K562 (cell line): Measurements from ENCODE around the gene ADAT1. TPM values are rescaled to one million over a fixed set of nuclear protein-coding genes. Genes with fewer than 3 reads are reported as not detected.

Experiments
- ATAC-seq: fragments of 200-7000 bp; cut with Tn5 transposase; 3 replicates; pipeline ENCODE4 v1.9.1; 2020; ENCODE audit warnings: moderate library complexity
- BruUV-seq: library from RNA; stranded (reverse); fragments of 400-500 nt; replicated peaks from 2 replicates; lab custom pipeline; 2021; lab: Mats Ljungman, UMichigan
- CTCF ChIA-PET: fragments of 300-600 bp; formaldehyde crosslinking; extraction: SDS; loops from one replicate; lab custom pipeline; 2021; ENCODE audit warnings: low intra/inter-chr PET ratio; lab: Yijun Ruan, JAX
- POLR2A ChIA-PET: fragments of 300-600, 350-650 bp; sonication (Branson Sonifier 250); formaldehyde crosslinking; extraction: SDS; loops from one replicate; lab custom pipeline; 2021; ENCODE audit warnings: antibody characterized with exemption, inconsistent platforms; lab: Yijun Ruan, JAX
- DNase-seq, 4 experiments: peaks; one replicate each; pipeline versions ENCODE4 v3.0.0 to v3.0.0-alpha.2; 2011 to 2018; ENCODE audit warnings: low spot score in 3 of 4, mixed read lengths in 3 of 4; ENCODE audit errors: extremely low read depth in 1 of 4
- FAIRE-seq: peaks from 2 replicates; lab custom pipeline; 2011; peaks lifted over from hg19 to GRCh38; lab: Jason Lieb, UNC
- H2AFZ ChIP-seq: 2 replicates; pipeline ENCODE4 v1.6.0; 2011; ENCODE audit warnings: low read depth, low read length, control low read depth, inconsistent platforms
- H3K27ac ChIP-seq: fragments of 200-600 bp; 3 replicates; pipeline ENCODE4 v1.8.0; 2011; ENCODE audit warnings: low read depth, mild to moderate bottlenecking, control low read depth, inconsistent platforms, low read length, moderate library complexity, mixed read lengths; ENCODE audit errors: extremely low read depth
- H3K27me3 ChIP-seq, 2 experiments: fragments of 300-600 bp in 1 of 2; 2 replicates in 1 of 2; 3 replicates in 1 of 2; pipeline versions ENCODE4 v1.6.0 to v1.8.0; 2011; ENCODE audit warnings: inconsistent platforms in 2 of 2, low read length in 2 of 2, mild to moderate bottlenecking in 1 of 2, mixed read lengths in 1 of 2, moderate library complexity in 1 of 2; ENCODE audit not compliant: control insufficient read depth in 2 of 2, insufficient read depth in 2 of 2
- H3K36me3 ChIP-seq: fragments of 300-600 bp; 3 replicates; pipeline ENCODE4 v1.8.0; 2011; ENCODE audit warnings: mild to moderate bottlenecking, low read length, inconsistent platforms; ENCODE audit not compliant: control insufficient read depth, insufficient read depth
- H3K4me1 ChIP-seq, 2 experiments: fragments of 200-600 bp in 1 of 2; replicated peaks in 1 of 2; 2 replicates in 1 of 2; 3 replicates in 1 of 2; pipeline versions ENCODE4 v1.5.1 to v1.8.0; 2011; ENCODE audit warnings: inconsistent platforms in 2 of 2, low read length in 2 of 2, mild to moderate bottlenecking in 1 of 2, mixed read lengths in 1 of 2, moderate library complexity in 1 of 2; ENCODE audit not compliant: control insufficient read depth in 2 of 2, insufficient read depth in 2 of 2
- H3K4me2 ChIP-seq: 2 replicates; pipeline ENCODE4 v1.6.1; 2011; ENCODE audit warnings: low read length, control low read depth, inconsistent platforms, mixed read lengths; ENCODE audit not compliant: insufficient read depth
- H3K4me3 ChIP-seq: fragments of 200-600 bp; sonication (generic), shearing (Covaris generic); 2 replicates; pipeline ENCODE4 v1.5.1; 2016; ENCODE audit warnings: control low read depth, inconsistent platforms
- H3K79me2 ChIP-seq: fragments of 200-600 bp; 3 replicates; pipeline ENCODE4 v1.8.0; 2011; ENCODE audit warnings: low read length, inconsistent platforms; ENCODE audit not compliant: control insufficient read depth, insufficient read depth
- H3K9ac ChIP-seq, 2 experiments: 2 replicates each; pipeline versions ENCODE4 v1.6.0 to v1.6.1; 2011; ENCODE audit warnings: low read depth in 2 of 2, low read length in 2 of 2, control low read depth in 1 of 2, inconsistent platforms in 1 of 2, mild to moderate bottlenecking in 1 of 2, mixed read lengths in 1 of 2; ENCODE audit not compliant: insufficient read depth in 1 of 2
- H3K9me1 ChIP-seq: one replicate; pipeline ENCODE4 v1.6.0; 2011; ENCODE audit warnings: inconsistent platforms, mild to moderate bottlenecking, low read length, moderate library complexity; ENCODE audit not compliant: control insufficient read depth, insufficient read depth
- H3K9me3 ChIP-seq: replicated peaks from 2 replicates; pipeline ENCODE4 v1.5.1; 2011; ENCODE audit warnings: low read depth, low read length, inconsistent platforms; ENCODE audit not compliant: control insufficient read depth, insufficient read depth
- H4K20me1 ChIP-seq: replicated peaks from 2 replicates; pipeline ENCODE4 v1.6.1; 2011; ENCODE audit warnings: low read length, inconsistent platforms, mixed read lengths; ENCODE audit not compliant: control insufficient read depth, insufficient read depth
- CBFB ChIP-seq: sonication (generic); formaldehyde crosslinking; IDR thresholded peaks from 2 replicates; pipeline ENCODE4 v1.4.0; 2020; ENCODE audit warnings: mild to moderate bottlenecking, missing genetic modification reagents
- MAFF ChIP-seq: IDR thresholded peaks from 2 replicates; pipeline ENCODE4 v1.6.1; 2012; ENCODE audit warnings: low read length, improper control_type of control experiment
- POU5F1 ChIP-seq: fragments of 150-350 bp; IDR thresholded peaks from 2 replicates; pipeline ENCODE4 v1.6.1; 2014; ENCODE audit warnings: borderline replicate concordance, low read length, low read depth, mild to moderate bottlenecking; ENCODE audit not compliant: partially characterized antibody
- SAP30 ChIP-seq: fragments of 200-600 bp; sonication (generic); IDR thresholded peaks from 2 replicates; pipeline ENCODE4 v1.6.1; 2012; ENCODE audit warnings: borderline replicate concordance, low read depth, mild to moderate bottlenecking, moderate library complexity, low read length, control low read depth, inconsistent platforms; ENCODE audit not compliant: insufficient read depth, poor library complexity, severe bottlenecking
- SRF ChIP-seq, 2 experiments: fragments of 250-450, 450-650 bp in 1 of 2; sonication (Bioruptor Pico) in 1 of 2; sonication (generic) in 1 of 2; formaldehyde crosslinking; IDR thresholded peaks; 2 replicates each; pipeline versions ENCODE4 v1.5.0 to v1.5.1; 2020 to 2022; ENCODE audit warnings: mild to moderate bottlenecking in 1 of 2, missing genetic modification reagents in 1 of 2
- ZNF764 ChIP-seq: fragments of 250-450 bp; sonication (Bioruptor Pico); IDR thresholded peaks from 2 replicates; pipeline ENCODE4 v1.4.0; 2020; ENCODE audit warnings: low read depth, mild to moderate bottlenecking, moderate library complexity
- WGBS: fragments of 100-300 bp; shearing (Covaris generic); methylation state at CpG from one replicate; pipeline ENCODE4 v1.1.6; 2016; ENCODE audit warnings: low coverage, mixed read lengths; ENCODE audit not compliant: insufficient coverage; ENCODE audit errors: missing lambda C conversion rate; 5-methylcytosine and 5-hydroxymethylcytosine counted together
- in situ Hi-C: fragments of 300-500 bp; cut with MboI; formaldehyde crosslinking; loops from 4 replicates; pipeline ENCODE4 v1.15.0; 2018; ENCODE audit warnings: inconsistent platforms, mixed read lengths
- intact Hi-C: fragments of 100-400 bp; cut with micrococcal nuclease; formaldehyde crosslinking; loops from 2 replicates; pipeline ENCODE4 v1.14.2; 2022
- polyA plus RNA-seq, 8 experiments: library from polyadenylated mRNA; depleted of rRNA in 4 of 8; stranded (reverse) in 5 of 8; unstranded in 3 of 8; fragments of >200 nt; fragmentation: Nextera tagmentation in 2 of 8; fragmentation: Illumina TruSeq in 1 of 8; extraction: Ambion mirVana in 2 of 8; extraction: Trizol in 1 of 8; gene quantifications; 2 replicates each; pipeline versions ENCODE4 v1.2.1 to v1.2.3, GENCODE V29; 2011 to 2014; ENCODE audit warnings: inconsistent platforms in 1 of 8, missing spikeins in 1 of 8
- total RNA-seq, 7 experiments: library from RNA; depleted of rRNA in 6 of 7; stranded (reverse); fragments of >200 nt in 6 of 7; fragmentation: Illumina TruSeq in 2 of 7; extraction: Trizol in 2 of 7; gene quantifications; 2 replicates each; pipeline versions ENCODE4 v1.2.1 to v1.2.3, GENCODE V29; 2011 to 2021; ENCODE audit warnings: low replicate concordance in 1 of 7
- TF ChIP-seq, protein P1 (sequence below): fragments of 150-350 bp; IDR thresholded peaks from 2 replicates; pipeline ENCODE4 v1.6.1; 2014; ENCODE audit warnings: low read depth, mild to moderate bottlenecking, low read length, borderline replicate concordance
- TF ChIP-seq, protein P2 (sequence below): fragments of 450-650 bp; IDR thresholded peaks from 2 replicates; pipeline ENCODE4 v1.6.1; 2017; ENCODE audit warnings: mild to moderate bottlenecking, moderate library complexity
- TF ChIP-seq, protein P3 (sequence below): sonication (generic); formaldehyde crosslinking; IDR thresholded peaks from 2 replicates; pipeline ENCODE4 v1.8.0; 2022; ENCODE audit warnings: mild to moderate bottlenecking, missing genetic modification reagents

Gene ADAT1
- total and polyA plus RNA-seq, 9 of the 15 experiments (the other 6 are each of a cell fraction or from before 2014, with no cell fraction given) = 16.0 to 36.7 (median 28.2) TPM

DNA sequence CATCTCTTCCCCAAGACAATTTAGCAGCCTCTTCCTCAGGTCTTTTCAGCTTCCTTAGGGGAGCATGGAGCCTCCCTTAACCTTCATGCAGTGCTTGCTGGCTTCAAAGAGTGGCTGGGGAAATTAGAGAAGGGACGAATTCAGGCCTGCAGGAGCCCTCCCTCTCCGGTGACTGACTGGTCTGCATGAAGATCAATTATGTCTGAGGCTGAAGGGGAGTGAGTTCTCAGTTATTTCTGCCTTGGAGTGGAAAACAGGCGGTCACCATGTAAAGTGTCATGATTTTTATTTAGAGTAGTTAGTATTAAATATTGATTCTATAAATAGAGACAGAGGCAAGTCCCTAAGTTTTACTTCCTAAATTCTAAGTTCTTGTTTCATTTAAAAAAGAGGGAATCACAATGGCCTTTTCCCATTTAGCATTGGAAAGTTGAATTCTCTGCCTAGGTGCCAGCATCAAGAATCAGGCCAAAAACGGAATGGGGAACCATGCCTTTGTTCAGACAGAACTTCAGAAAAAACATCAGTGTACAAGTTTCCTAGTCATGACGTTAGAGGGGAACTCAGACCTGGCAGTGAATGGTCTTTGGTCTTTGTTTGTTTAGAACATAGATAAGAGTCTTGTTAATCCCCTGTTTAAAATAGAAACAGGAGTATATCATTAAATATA, 52.5 kb downstream of the ADAT1 start (continued):
- TF ChIP-seq, protein P1, sequence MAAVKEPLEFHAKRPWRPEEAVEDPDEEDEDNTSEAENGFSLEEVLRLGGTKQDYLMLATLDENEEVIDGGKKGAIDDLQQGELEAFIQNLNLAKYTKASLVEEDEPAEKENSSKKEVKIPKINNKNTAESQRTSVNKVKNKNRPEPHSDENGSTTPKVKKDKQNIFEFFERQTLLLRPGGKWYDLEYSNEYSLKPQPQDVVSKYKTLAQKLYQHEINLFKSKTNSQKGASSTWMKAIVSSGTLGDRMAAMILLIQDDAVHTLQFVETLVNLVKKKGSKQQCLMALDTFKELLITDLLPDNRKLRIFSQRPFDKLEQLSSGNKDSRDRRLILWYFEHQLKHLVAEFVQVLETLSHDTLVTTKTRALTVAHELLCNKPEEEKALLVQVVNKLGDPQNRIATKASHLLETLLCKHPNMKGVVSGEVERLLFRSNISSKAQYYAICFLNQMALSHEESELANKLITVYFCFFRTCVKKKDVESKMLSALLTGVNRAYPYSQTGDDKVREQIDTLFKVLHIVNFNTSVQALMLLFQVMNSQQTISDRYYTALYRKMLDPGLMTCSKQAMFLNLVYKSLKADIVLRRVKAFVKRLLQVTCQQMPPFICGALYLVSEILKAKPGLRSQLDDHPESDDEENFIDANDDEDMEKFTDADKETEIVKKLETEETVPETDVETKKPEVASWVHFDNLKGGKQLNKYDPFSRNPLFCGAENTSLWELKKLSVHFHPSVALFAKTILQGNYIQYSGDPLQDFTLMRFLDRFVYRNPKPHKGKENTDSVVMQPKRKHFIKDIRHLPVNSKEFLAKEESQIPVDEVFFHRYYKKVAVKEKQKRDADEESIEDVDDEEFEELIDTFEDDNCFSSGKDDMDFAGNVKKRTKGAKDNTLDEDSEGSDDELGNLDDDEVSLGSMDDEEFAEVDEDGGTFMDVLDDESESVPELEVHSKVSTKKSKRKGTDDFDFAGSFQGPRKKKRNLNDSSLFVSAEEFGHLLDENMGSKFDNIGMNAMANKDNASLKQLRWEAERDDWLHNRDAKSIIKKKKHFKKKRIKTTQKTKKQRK = no peak
- no peak for TF ChIP-seq MAFF

DNA sequence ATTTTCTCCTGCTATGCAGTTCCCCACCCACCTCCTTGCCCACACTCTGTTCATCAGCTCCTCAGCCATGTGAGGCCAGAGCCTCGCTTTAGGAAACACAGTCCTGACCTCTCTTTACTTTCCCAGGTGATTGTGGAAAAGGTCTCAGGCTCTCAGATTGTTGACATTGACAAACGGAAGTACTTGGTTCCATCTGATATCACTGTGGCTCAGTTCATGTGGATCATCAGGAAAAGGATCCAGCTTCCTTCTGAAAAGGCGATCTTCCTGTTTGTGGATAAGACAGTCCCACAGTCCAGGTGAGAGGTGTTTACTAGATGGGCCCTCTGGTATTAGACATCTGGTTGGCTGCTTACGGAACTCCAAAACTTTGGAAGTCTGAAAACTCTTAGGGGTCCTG, 55.2 kb downstream of the ADAT1 start:
- ATAC-seq (no peak), DNase-seq (no peak), FAIRE-seq (no peak)
- Histone ChIP-seq H3K27me3 (no peaks in the 10 kb centered on the region), H3K36me3 (peaks cover 54% of the 10 kb centered on the region; the same call in 2 of the 3 replicates), H3K9ac (no peak overlapping the region), H3K79me2 (peaks cover 19% of the 10 kb centered on the region), H3K4me2 (no peak overlapping the region), H2AFZ (no peak overlapping the region), H3K9me3 (no peaks in the 10 kb centered on the region), H3K27ac (no peak overlapping the region), H3K4me3 (no peak overlapping the region), H3K4me1 (peaks cover 23 to 30% of the 10 kb centered on the region in 2 experiments; a peak in 4 of 5 replicates), H4K20me1 (peaks cover 7% of the 10 kb centered on the region; the same call in 1 of the 2 replicates), H3K9me1 (no peaks in the 10 kb centered on the region)
- 57% methylated on average over 4 of the region's 4 CpGs for WGBS
- in situ Hi-C loops (no loop called here), intact Hi-C loops (no loop called here)
- BruUV-seq = no TSS peak
- CTCF ChIA-PET = no interaction called here
- POLR2A ChIA-PET = interaction anchor here (0.7 to 1.5 kb wide), 7 partner anchors 9 to 131 kb away, joined by 3 to 6 read pairs (median 3); no protein-coding TSS in a partner anchor
- TF ChIP-seq, protein P2, sequence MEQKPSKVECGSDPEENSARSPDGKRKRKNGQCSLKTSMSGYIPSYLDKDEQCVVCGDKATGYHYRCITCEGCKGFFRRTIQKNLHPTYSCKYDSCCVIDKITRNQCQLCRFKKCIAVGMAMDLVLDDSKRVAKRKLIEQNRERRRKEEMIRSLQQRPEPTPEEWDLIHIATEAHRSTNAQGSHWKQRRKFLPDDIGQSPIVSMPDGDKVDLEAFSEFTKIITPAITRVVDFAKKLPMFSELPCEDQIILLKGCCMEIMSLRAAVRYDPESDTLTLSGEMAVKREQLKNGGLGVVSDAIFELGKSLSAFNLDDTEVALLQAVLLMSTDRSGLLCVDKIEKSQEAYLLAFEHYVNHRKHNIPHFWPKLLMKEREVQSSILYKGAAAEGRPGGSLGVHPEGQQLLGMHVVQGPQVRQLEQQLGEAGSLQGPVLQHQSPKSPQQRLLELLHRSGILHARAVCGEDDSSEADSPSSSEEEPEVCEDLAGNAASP = no peak
- TF ChIP-seq SRF (CRISPR knock-in tag; IDR thresholded peaks at IDR 0.05) = no peak
- no peak for TF ChIP-seq ZNF764 (CRISPR knock-in tag)
- TF ChIP-seq, protein P3, sequence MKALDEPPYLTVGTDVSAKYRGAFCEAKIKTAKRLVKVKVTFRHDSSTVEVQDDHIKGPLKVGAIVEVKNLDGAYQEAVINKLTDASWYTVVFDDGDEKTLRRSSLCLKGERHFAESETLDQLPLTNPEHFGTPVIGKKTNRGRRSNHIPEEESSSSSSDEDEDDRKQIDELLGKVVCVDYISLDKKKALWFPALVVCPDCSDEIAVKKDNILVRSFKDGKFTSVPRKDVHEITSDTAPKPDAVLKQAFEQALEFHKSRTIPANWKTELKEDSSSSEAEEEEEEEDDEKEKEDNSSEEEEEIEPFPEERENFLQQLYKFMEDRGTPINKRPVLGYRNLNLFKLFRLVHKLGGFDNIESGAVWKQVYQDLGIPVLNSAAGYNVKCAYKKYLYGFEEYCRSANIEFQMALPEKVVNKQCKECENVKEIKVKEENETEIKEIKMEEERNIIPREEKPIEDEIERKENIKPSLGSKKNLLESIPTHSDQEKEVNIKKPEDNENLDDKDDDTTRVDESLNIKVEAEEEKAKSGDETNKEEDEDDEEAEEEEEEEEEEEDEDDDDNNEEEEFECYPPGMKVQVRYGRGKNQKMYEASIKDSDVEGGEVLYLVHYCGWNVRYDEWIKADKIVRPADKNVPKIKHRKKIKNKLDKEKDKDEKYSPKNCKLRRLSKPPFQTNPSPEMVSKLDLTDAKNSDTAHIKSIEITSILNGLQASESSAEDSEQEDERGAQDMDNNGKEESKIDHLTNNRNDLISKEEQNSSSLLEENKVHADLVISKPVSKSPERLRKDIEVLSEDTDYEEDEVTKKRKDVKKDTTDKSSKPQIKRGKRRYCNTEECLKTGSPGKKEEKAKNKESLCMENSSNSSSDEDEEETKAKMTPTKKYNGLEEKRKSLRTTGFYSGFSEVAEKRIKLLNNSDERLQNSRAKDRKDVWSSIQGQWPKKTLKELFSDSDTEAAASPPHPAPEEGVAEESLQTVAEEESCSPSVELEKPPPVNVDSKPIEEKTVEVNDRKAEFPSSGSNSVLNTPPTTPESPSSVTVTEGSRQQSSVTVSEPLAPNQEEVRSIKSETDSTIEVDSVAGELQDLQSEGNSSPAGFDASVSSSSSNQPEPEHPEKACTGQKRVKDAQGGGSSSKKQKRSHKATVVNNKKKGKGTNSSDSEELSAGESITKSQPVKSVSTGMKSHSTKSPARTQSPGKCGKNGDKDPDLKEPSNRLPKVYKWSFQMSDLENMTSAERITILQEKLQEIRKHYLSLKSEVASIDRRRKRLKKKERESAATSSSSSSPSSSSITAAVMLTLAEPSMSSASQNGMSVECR (CRISPR knock-in tag) = no peak
- no peak for TF ChIP-seq SAP30
- no peak for TF ChIP-seq POU5F1
- TF ChIP-seq CBFB (CRISPR knock-in tag) = no peak
